Natural killer cell (primary cell): ENCODE results near the gene STIM2. TPM values are rescaled to one million over a fixed set of nuclear protein-coding genes. Genes with fewer than 3 reads are reported as not detected.

Experiments
- ATAC-seq, 3 donors: fragments of 150-1000 bp in 2 of 3; fragments of 200-7000 bp in 1 of 3; cut with Tn5 transposase; 1 replicate in 1 of 3; 2 replicates in 2 of 3; pipeline ENCODE4 v1.10.0; 2021; ENCODE audit warnings: mild to moderate bottlenecking in 2 of 3, moderate library complexity in 2 of 3
- DNase-seq, 2 donors: peaks; one replicate each; pipeline versions ENCODE4 v3.0.0 to v3.0.0-alpha.2; 2013 to 2021; ENCODE audit warnings: mixed read lengths in 1 of 2
- H3K27ac ChIP-seq: one replicate; pipeline ENCODE4 v1.5.1; 2013; ENCODE audit warnings: mild to moderate bottlenecking, low read length
- H3K27me3 ChIP-seq: one replicate; pipeline ENCODE4 v1.6.1; 2013; ENCODE audit warnings: low read length; ENCODE audit not compliant: control insufficient read depth, insufficient read depth
- H3K36me3 ChIP-seq: one replicate; pipeline ENCODE4 v1.6.1; 2013; ENCODE audit warnings: low read length; ENCODE audit not compliant: control insufficient read depth, insufficient read depth
- H3K4me1 ChIP-seq: one replicate; pipeline ENCODE4 v1.6.1; 2013; ENCODE audit warnings: low read length; ENCODE audit not compliant: control insufficient read depth, insufficient read depth
- H3K4me3 ChIP-seq: one replicate; pipeline ENCODE4 v1.5.1; 2013; ENCODE audit warnings: low read length
- H3K9me3 ChIP-seq: one replicate; pipeline ENCODE4 v1.6.1; 2013; ENCODE audit warnings: low read length; ENCODE audit not compliant: control insufficient read depth, insufficient read depth
- H3K27ac Mint-ChIP-seq, 2 donors: one replicate each; pipeline ENCODE4 v1.8.0; 2022; ENCODE audit warnings: mild to moderate bottlenecking in 2 of 2, mixed read lengths in 2 of 2, moderate library complexity in 1 of 2
- H3K27me3 Mint-ChIP-seq, 2 donors: one replicate each; pipeline ENCODE4 v1.8.0; 2022; ENCODE audit warnings: low read depth in 2 of 2, mixed read lengths in 2 of 2
- H3K36me3 Mint-ChIP-seq: one replicate; pipeline ENCODE4 v1.8.0; 2022; ENCODE audit warnings: mixed read lengths
- H3K4me1 Mint-ChIP-seq, 2 donors: one replicate each; pipeline ENCODE4 v1.8.0; 2022; ENCODE audit warnings: mixed read lengths in 2 of 2
- H3K4me3 Mint-ChIP-seq: one replicate; pipeline ENCODE4 v1.8.0; 2022; ENCODE audit warnings: mild to moderate bottlenecking, moderate library complexity, mixed read lengths
- H3K9me3 Mint-ChIP-seq, 2 donors: one replicate each; pipeline ENCODE4 v1.8.0; 2022; ENCODE audit warnings: mixed read lengths in 2 of 2
- WGBS: methylation state at CpG from one replicate; pipeline ENCODE4 v1.1.7; 2013; ENCODE audit warnings: missing lambda C conversion rate; ENCODE audit not compliant: insufficient coverage; 5-methylcytosine and 5-hydroxymethylcytosine counted together
- intact Hi-C: fragments of 100-400 bp; cut with micrococcal nuclease; formaldehyde crosslinking; loops from one replicate; pipeline ENCODE4 v1.14.2; 2022
- total RNA-seq, 4 donors: library from RNA; stranded (reverse); fragments of 120-200 nt in 1 of 4; gene quantifications; one replicate each; pipeline versions ENCODE4 v1.2.3 to v1.2.4, GENCODE V29; 2013 to 2022
- TF ChIP-seq, protein P1 (sequence below): fragments of 200-600 bp; IDR thresholded peaks from one replicate; pipeline ENCODE4 v1.8.0; 2022; ENCODE audit warnings: antibody characterized with exemption

The STIM2 gene
- total RNA-seq, 3 donors from 2014 or later (not counting 1 experiment from before 2014, with no cell fraction given), result 98.3 to 104 (median 100) TPM

DNA sequence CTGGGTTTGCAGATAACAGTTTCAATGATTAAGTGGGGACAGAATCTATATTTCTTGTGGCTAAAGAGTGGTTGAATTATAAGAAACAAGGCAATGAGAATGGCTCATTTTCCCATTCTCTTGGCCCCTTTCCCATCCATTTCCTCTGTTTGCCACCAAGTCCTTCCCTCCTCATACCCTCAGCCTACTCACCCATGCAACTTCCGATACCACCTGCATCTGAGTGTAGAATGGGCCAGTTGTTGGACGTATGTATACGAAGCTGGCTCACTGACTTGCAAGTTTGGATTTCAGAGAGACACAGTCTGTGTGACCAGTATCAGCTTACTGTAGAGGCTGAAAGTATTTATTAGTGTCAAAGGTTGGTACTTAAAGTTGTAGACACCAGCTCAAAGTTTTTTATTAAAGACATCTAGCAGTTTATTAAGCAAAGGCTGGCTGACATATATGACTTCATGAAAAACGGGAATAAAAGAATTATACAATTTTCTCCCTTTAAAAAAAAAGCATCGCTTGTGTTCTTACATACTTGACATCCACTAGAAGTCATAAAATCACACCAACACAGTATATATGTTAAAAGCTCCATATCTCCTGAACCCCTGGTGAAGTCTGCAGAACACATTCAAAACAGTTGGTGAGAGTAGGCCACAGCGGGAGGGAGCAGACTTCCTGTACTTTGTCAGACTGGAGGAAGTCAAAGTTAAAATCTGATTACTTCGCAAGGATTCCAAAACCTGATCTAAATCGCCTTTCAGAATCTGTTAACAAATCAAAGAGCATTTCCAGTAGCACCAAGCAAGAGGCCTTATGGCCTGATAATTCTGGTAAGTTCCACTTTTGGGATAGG lies 22.4 kb upstream of the STIM2 start:
- Histone ChIP-seq H3K4me3 (no peak overlapping the region), H3K36me3 (no peaks in the 10 kb centered on the region), H3K9me3 (no peaks in the 10 kb centered on the region), H3K27me3 (no peaks in the 10 kb centered on the region), H3K4me1 (no peaks in the 10 kb centered on the region), H3K27ac (no peak overlapping the region)
- TF ChIP-seq, protein P1, sequence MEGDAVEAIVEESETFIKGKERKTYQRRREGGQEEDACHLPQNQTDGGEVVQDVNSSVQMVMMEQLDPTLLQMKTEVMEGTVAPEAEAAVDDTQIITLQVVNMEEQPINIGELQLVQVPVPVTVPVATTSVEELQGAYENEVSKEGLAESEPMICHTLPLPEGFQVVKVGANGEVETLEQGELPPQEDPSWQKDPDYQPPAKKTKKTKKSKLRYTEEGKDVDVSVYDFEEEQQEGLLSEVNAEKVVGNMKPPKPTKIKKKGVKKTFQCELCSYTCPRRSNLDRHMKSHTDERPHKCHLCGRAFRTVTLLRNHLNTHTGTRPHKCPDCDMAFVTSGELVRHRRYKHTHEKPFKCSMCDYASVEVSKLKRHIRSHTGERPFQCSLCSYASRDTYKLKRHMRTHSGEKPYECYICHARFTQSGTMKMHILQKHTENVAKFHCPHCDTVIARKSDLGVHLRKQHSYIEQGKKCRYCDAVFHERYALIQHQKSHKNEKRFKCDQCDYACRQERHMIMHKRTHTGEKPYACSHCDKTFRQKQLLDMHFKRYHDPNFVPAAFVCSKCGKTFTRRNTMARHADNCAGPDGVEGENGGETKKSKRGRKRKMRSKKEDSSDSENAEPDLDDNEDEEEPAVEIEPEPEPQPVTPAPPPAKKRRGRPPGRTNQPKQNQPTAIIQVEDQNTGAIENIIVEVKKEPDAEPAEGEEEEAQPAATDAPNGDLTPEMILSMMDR, result no peak
- intact Hi-C loops, result no loop called here
- no peaks in the 10 kb centered on the region for H3K36me3 Mint-ChIP-seq
- no peak for DNase-seq
- ATAC-seq, result no peak
- 57% methylated on average over 7 of the region's 8 CpGs for WGBS
- no peak overlapping the region for H3K27ac Mint-ChIP-seq
- no peak overlapping the region for H3K4me3 Mint-ChIP-seq
- H3K4me1 Mint-ChIP-seq, result peaks cover 3 to 6% of the 10 kb centered on the region in 2 donors
- H3K27me3 Mint-ChIP-seq, result peaks cover 3 to 4% of the 10 kb centered on the region in 2 donors
- H3K9me3 Mint-ChIP-seq, result no peaks in the 10 kb centered on the region

DNA sequence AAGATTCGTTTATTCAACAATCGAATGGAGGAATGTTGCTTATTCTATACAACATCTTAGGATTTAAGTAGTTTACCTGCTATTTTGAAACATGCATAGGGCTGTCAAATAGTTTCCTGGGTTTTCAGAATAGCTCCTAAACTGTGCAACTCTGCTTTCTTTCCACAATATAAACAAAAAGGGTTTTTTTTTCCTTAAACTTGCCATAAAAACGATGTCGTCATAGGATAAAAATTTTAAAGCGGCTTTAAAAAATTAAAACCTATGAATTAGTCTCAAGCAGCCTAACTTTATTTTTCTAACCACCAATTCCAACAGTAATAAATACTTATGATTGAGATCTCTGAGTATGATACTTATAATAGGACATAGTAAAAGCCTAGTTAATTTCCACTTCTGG lies 21.6 kb upstream of the STIM2 start:
- ATAC-seq (no peak), DNase-seq (no peak)
- Mint-ChIP-seq H3K9me3 (no peaks in the 10 kb centered on the region), H3K36me3 (no peaks in the 10 kb centered on the region), H3K27me3 (peaks cover 4% of the 10 kb centered on the region in 2 donors), H3K4me1 (peaks cover 3 to 6% of the 10 kb centered on the region in 2 donors), H3K27ac (no peak overlapping the region), H3K4me3 (no peak overlapping the region)
- intact Hi-C loops, result no loop called here
- 100% methylated on average over 3 of the region's 5 CpGs for WGBS
- Histone ChIP-seq H3K36me3 (no peaks in the 10 kb centered on the region), H3K4me3 (no peak overlapping the region), H3K27me3 (no peaks in the 10 kb centered on the region), H3K4me1 (no peaks in the 10 kb centered on the region), H3K9me3 (no peaks in the 10 kb centered on the region), H3K27ac (no peak overlapping the region)
- TF ChIP-seq, protein P1, result no peak

DNA sequence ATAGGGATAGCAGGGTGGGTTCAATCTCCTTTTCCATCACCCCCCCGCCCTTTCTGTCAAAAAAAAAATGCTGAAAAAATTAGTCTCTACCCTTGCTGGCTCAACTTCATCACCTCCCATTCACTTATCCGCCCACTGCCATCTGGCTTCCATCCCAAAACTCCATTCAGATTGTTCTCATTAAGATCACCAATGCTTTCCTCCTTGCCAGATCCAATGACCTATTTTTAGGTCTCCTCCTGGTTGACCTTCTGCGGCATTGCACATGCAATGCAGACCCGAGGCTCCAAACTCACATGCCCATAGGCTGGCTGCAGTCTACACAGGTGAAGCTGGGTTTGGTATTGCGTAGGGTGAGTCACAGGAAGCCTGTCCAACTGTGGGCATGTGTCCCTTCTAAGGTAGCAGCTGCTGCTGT lies 21.1 kb upstream of the STIM2 start:
- Mint-ChIP-seq H3K9me3 (no peaks in the 10 kb centered on the region), H3K27me3 (peaks cover 2 to 4% of the 10 kb centered on the region in 2 donors), H3K27ac (no peak overlapping the region), H3K4me3 (no peak overlapping the region), H3K36me3 (no peaks in the 10 kb centered on the region), H3K4me1 (peaks cover 3 to 6% of the 10 kb centered on the region in 2 donors)
- TF ChIP-seq, protein P1, result no peak
- Histone ChIP-seq H3K4me1 (no peaks in the 10 kb centered on the region), H3K36me3 (no peaks in the 10 kb centered on the region), H3K9me3 (no peaks in the 10 kb centered on the region), H3K27ac (no peak overlapping the region), H3K27me3 (no peaks in the 10 kb centered on the region), H3K4me3 (no peak overlapping the region)
- WGBS, result 93% methylated on average over 5 of the region's 5 CpGs
- intact Hi-C loops, result no loop called here
- no peak for ATAC-seq
- no peak for DNase-seq
